GM23248 (cell line): ENCODE data around the gene SLC16A12.

Experiments used
- EZH2 ChIP-seq: fragments of 200-600 bp; sonication (generic); IDR thresholded peaks from 2 replicates; pipeline ENCODE4 v1.6.1; 2018; ENCODE audit warnings: antibody characterized with exemption, mild to moderate bottlenecking; ENCODE audit not compliant: insufficient read depth, poor library complexity, severe bottlenecking
- EZH2phosphoT487 ChIP-seq: fragments of 200-600 bp; sonication (generic); IDR thresholded peaks from 2 replicates; pipeline ENCODE4 v1.6.1; 2018; ENCODE audit warnings: antibody characterized with exemption, moderate library complexity, mild to moderate bottlenecking, low read depth; ENCODE audit not compliant: insufficient read depth

DNA sequence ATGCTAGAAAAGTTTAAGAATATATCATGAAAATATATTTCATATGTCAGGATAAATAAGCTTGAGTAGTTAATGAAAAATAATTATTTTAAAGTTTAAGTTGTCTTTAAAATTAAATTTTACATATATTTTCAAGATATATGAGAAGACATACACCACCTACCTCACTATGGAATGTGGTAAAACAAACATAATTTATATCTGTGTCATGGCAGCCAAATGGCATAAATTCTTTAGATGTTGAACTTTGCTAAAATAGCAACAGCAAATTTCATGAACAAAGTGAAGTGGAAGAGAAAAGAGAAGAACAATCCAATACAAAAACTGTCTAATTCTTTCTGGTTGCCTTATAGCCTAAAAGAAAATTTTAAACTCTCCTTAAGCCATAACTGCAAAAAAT is 39.6 kb upstream of the SLC16A12 start:
- no peak for TF ChIP-seq EZH2
- TF ChIP-seq EZH2phosphoT487: no peak
